Neural progenitor cell (in vitro differentiated cells): ENCODE results near the gene RNF111.

ENCODE experiments used
- EZH2 ChIP-seq: fragments of 200-600 bp; sonication (generic); IDR thresholded peaks from 2 replicates; pipeline ENCODE4 v1.6.1; 2017; ENCODE audit warnings: antibody characterized with exemption, mild to moderate bottlenecking, moderate library complexity
- EZH2phosphoT487 ChIP-seq: fragments of 200-600 bp; sonication (generic); IDR thresholded peaks from 2 replicates; pipeline ENCODE4 v1.6.1; 2017; ENCODE audit warnings: antibody characterized with exemption
- TF ChIP-seq, protein P1 (sequence below): fragments of 200-600 bp; sonication (generic); IDR thresholded peaks from 2 replicates; pipeline ENCODE4 v1.5.1; 2017; ENCODE audit warnings: antibody characterized with exemption, mild to moderate bottlenecking

DNA sequence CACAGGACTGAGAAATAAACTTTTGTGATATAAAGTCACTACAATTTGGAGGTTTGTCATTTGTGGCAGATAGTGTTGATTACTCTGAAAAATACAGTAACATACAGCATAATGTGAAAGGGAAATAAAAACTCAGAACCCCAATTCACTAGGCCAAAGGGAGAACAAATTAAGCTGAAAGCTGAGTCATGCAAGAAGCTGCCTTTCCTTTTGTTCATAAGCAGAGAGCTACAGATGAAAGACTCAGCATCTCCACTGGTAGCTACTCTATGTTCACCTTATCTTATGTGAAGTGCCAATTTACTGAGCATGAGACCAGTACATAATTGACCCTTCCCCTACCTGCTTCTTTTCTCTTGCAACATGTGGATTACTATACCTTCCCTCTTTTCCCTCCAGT, 34.7 kb upstream of the RNF111 start:
- TF ChIP-seq, protein P1, sequence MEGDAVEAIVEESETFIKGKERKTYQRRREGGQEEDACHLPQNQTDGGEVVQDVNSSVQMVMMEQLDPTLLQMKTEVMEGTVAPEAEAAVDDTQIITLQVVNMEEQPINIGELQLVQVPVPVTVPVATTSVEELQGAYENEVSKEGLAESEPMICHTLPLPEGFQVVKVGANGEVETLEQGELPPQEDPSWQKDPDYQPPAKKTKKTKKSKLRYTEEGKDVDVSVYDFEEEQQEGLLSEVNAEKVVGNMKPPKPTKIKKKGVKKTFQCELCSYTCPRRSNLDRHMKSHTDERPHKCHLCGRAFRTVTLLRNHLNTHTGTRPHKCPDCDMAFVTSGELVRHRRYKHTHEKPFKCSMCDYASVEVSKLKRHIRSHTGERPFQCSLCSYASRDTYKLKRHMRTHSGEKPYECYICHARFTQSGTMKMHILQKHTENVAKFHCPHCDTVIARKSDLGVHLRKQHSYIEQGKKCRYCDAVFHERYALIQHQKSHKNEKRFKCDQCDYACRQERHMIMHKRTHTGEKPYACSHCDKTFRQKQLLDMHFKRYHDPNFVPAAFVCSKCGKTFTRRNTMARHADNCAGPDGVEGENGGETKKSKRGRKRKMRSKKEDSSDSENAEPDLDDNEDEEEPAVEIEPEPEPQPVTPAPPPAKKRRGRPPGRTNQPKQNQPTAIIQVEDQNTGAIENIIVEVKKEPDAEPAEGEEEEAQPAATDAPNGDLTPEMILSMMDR, result no peak
- no peak for TF ChIP-seq EZH2phosphoT487
- TF ChIP-seq EZH2, result no peak
